ENCODE results near the gene LINC00237.

The LINC00237 gene

DNA sequence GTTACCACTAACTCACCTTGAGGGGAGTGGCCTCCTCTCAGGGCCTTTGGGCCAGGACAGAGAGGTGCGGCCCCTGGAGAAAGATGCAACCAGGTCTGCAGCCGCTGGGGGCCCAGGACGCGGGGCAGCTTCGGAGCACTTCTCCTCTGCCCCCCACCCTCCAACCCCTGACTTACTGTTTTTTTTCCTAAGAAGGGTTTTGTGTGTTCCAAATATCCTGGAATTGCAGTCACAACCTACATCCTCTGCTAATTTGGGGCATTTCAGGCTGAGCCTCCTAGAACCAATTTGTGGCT lies 1.7 kb downstream of the LINC00237 start:
- DNase-seq (ENCODE audit: low read depth): no peak
- TF ChIP-seq, protein P1, sequence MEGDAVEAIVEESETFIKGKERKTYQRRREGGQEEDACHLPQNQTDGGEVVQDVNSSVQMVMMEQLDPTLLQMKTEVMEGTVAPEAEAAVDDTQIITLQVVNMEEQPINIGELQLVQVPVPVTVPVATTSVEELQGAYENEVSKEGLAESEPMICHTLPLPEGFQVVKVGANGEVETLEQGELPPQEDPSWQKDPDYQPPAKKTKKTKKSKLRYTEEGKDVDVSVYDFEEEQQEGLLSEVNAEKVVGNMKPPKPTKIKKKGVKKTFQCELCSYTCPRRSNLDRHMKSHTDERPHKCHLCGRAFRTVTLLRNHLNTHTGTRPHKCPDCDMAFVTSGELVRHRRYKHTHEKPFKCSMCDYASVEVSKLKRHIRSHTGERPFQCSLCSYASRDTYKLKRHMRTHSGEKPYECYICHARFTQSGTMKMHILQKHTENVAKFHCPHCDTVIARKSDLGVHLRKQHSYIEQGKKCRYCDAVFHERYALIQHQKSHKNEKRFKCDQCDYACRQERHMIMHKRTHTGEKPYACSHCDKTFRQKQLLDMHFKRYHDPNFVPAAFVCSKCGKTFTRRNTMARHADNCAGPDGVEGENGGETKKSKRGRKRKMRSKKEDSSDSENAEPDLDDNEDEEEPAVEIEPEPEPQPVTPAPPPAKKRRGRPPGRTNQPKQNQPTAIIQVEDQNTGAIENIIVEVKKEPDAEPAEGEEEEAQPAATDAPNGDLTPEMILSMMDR (conservative IDR thresholded peaks at IDR 0.05; ENCODE audit: low read depth, low read length): no peak
- H3K4me3 ChIP-seq (ENCODE audit: low read depth, low read length): no peak overlapping the region

DNA sequence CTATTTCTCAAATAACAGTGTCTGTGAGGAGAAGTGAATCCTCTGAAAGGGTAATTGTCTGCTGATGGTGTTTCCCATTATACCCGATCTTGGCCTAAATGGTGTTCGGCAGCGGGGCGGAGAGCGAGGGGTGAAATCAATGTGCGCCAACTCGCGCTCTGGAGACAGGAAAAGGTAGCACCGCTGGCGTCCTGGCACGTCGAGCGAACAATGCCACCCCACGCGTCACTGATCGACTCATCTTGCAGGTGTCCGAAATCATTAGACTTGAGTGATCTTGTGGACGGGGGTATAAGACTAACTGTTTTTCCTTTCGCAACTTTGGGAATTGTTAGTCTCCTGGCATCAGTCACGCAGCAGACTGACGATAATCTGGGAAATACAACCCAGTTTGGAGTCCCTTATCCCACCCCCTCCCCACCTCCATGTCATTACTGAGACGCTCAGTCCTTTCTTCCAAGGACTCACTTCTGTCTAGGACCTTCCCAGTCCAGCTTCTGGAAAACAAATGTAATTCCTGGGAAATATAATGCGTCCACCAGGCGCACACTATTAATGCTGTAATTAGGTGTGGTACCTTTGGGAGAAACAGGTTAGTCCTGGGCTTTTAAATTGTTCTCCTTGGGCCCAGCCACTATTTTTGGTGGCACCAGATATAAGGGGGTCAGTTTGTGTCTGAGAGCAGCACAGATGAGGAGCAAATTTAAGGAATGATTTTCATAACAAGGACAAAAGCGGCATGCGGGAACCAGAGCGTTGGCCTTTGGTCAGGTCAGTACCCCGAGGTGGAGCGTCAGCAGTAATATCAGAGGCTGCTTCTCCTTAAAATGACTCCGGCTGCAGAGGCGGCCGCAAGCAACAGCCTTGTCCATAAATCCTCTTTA lies 2.3 kb downstream of the LINC00237 start:
- H3K4me3 ChIP-seq (ENCODE audit: low read depth, low read length): no peak overlapping the region
- TF ChIP-seq, protein P1 (conservative IDR thresholded peaks at IDR 0.05; ENCODE audit: low read depth, low read length): no peak
- no peak for DNase-seq (ENCODE audit: low read depth)

DNA sequence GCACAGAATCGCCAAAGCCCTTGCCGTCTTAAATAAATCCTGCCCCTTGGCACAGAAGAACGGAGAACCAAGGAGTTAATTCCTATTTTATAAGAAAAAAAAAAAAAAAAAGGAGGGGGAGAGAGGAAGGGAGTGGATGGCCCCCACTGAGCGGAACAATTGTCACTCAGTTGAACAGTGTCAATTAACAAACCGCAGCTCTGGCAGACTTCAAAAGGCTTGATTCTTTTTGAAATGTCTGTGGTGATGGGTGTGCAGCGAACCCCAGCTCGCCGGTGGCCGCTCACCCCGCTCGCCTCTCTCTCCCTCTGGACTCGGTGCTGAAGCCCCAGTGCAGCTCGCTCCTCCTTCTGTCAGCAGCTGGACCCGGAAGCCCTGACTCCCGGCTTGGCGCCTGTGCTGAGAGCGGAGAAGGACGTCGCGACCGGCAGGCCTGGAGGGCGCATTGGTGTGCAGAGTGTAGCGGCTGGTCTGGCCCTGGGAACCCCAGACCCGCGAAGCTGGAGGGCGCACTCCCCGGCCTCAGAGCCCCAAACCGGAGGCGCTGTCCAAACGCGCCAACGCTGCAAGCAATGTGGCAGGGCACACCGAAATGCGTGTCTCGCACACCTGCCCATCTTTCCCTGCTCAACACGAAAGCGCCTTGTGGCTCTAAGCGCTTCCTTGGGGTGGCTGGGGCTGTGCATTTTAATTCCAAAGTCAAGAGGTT lies 3.4 kb downstream of the LINC00237 start:
- no peak overlapping the region for H3K4me3 ChIP-seq (ENCODE audit: low read depth, low read length)
- DNase-seq (ENCODE audit: low read depth): no peak
- TF ChIP-seq, protein P1 (conservative IDR thresholded peaks at IDR 0.05; ENCODE audit: low read depth, low read length): no peak

DNA sequence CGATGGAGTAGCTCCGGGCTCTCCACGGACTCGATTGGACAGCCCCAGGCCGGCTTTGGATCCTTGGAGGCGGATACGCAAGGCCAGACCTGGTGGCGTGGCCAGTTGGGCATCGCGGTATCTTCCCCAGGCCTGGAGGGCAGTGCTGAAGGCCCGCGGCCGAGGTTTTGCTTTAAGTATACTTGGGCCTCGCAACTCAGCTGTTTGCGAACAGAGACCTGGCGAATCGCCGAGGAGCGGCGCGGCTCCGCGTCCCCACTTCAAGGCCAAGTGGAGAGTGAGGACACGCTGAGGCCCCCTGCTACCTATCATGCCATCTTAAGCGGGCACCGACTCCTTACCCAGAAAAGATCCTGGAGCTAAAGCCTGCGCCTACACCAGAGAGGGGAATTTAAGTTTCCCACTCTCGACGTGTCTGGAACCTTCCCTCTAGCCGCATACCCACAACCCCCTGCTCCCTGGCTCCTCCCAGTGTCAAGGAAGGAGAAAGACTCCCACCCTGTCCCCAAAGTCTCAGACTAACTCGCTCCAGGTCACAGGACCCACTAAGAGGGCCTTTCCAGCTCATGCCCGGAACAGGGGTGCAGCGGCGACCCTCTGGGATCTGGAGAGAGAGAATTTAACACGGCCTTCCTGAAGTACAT lies 4.1 kb downstream of the LINC00237 start:
- TF ChIP-seq, protein P1 (conservative IDR thresholded peaks at IDR 0.05; ENCODE audit: low read depth, low read length): no peak
- DNase-seq (ENCODE audit: low read depth): no peak
- H3K4me3 ChIP-seq (ENCODE audit: low read depth, low read length): no peak overlapping the region

DNA sequence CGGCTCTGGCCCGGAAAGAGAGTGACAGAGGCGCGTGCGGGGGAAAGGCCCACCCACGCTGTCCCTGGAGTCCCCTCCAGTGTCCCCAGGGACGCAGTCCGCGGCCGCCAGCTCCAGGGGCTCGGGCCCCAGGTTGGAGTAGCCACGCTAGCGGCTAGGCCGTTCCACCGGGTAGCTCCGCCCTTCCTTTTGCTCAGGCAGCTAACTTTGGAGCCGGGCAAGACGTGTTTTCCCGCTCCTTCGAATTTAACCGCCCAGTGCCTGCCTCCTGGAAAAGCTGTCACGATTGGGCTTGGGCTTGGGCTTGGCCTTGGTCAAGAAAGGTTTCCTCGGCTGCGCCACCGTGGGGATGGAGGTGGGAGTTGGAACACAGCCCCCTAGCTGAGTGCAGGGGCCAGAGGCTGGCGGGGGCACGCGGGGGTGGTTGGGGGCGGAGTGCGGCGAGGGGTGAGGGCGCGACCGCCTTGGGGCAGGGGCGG lies 4.7 kb downstream of the LINC00237 start:
- H3K4me3 ChIP-seq (ENCODE audit: low read depth, low read length): no peak overlapping the region
- TF ChIP-seq, protein P1 (conservative IDR thresholded peaks at IDR 0.05; ENCODE audit: low read depth, low read length): no peak
- no peak for DNase-seq (ENCODE audit: low read depth)

DNA sequence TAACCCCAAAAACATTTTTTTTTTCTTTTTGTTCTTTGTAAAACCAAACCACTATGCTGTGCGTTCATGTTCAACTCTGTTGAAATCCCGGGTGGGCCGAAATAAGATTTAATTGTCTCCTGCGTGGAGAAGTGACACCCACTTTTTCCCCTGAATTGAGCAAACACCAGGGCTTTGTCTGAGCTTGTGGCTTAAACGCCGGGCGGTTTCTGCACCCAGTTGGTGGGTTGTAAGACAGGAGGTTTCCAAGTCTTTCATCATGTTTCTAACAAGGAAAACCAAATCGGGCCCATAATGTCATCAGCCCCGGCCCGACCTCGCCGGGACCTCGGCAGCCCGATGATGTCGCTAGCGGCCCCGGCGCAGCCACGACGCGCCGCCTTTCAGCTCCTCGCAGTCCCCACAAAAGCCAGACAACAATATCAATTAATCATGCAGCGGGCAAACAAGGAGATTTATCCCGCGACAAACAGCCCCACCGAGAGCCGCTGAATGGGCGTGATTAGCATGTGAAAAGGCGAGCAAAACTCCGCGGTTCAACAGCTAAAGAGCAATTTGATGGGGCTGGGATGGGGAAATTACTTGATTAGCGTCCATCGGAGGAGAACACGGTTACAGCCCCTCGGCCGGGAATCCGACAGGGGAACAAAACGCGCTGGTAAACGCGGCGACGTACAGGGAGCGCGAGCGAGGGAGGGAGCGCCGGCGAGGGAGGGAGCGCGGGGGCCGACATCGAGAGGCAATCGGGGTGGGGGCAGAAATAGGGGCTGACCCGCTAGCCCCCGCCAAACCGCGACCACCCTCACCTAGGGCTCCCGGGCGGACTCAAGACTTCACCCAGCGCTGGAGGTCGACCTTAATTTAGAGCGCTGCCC lies 5.3 kb downstream of the LINC00237 start:
- TF ChIP-seq, protein P1 (conservative IDR thresholded peaks at IDR 0.05; ENCODE audit: low read depth, low read length): no peak
- no peak for DNase-seq (ENCODE audit: low read depth)
- no peak overlapping the region for H3K4me3 ChIP-seq (ENCODE audit: low read depth, low read length)
